Mesenchymal stem cell (in vitro differentiated cells and primary cell): ENCODE results near the gene RNU1-2.

Experiments
- DNase-seq: peaks from one replicate; pipeline ENCODE4 v3.0.0-alpha.2; 2013
- H2AFZ ChIP-seq: one replicate; pipeline ENCODE4 v1.6.1; 2013; ENCODE audit warnings: low read depth, mild to moderate bottlenecking, control low read depth, inconsistent platforms, low read length, moderate library complexity
- H2AK5ac ChIP-seq: 2 replicates; pipeline ENCODE4 v1.6.1; 2013; ENCODE audit warnings: low read length, moderate library complexity, mild to moderate bottlenecking, inconsistent platforms; ENCODE audit not compliant: severe bottlenecking
- H2BK120ac ChIP-seq: one replicate; pipeline ENCODE4 v1.6.1; 2013; ENCODE audit warnings: low read depth, mild to moderate bottlenecking, inconsistent platforms, low read length, moderate library complexity
- H2BK12ac ChIP-seq, 2 experiments: one replicate each; pipeline ENCODE4 v1.6.1; 2013; ENCODE audit warnings: inconsistent platforms in 2 of 2, low read length in 2 of 2, mild to moderate bottlenecking in 2 of 2, moderate library complexity in 2 of 2, control low read depth in 1 of 2
- H2BK15ac ChIP-seq: one replicate; pipeline ENCODE4 v1.6.1; 2013; ENCODE audit warnings: mild to moderate bottlenecking, low read depth, inconsistent platforms; ENCODE audit not compliant: poor library complexity, severe bottlenecking
- H2BK5ac ChIP-seq: 2 replicates; pipeline ENCODE4 v1.6.1; 2013; ENCODE audit warnings: low read depth, mild to moderate bottlenecking, low read length, control low read depth, inconsistent platforms; ENCODE audit not compliant: poor library complexity, severe bottlenecking
- H3K14ac ChIP-seq, 2 experiments: one replicate each; pipeline ENCODE4 v1.6.1; 2013; ENCODE audit warnings: inconsistent platforms in 2 of 2, low read length in 2 of 2, control low read depth in 1 of 2, mild to moderate bottlenecking in 1 of 2, moderate library complexity in 1 of 2
- H3K18ac ChIP-seq, 2 experiments: one replicate each; pipeline ENCODE4 v1.6.1; 2013; ENCODE audit warnings: inconsistent platforms in 2 of 2, low read length in 2 of 2, control low read depth in 1 of 2, low read depth in 1 of 2, mild to moderate bottlenecking in 1 of 2
- H3K23ac ChIP-seq, 2 experiments: one replicate each; pipeline ENCODE4 v1.6.1; 2013; ENCODE audit warnings: inconsistent platforms in 2 of 2, low read length in 2 of 2, mild to moderate bottlenecking in 2 of 2, moderate library complexity in 2 of 2, control low read depth in 1 of 2
- H3K27ac ChIP-seq: 2 replicates; pipeline ENCODE4 v1.5.1; 2013; ENCODE audit warnings: mild to moderate bottlenecking, moderate library complexity, low read length, control low read depth, inconsistent platforms; ENCODE audit not compliant: poor library complexity, severe bottlenecking
- H3K27me3 ChIP-seq, 2 experiments: 2 replicates each; pipeline versions ENCODE4 v1.6.1 to v1.7.0; 2013; ENCODE audit warnings: low read length in 2 of 2, mild to moderate bottlenecking in 2 of 2, moderate library complexity in 2 of 2, control low read depth in 1 of 2, inconsistent platforms in 1 of 2; ENCODE audit not compliant: control insufficient read depth in 1 of 2, insufficient read depth in 1 of 2
- H3K36me3 ChIP-seq, 2 experiments: 2 replicates each; pipeline versions ENCODE4 v1.6.1 to v1.7.0; 2013; ENCODE audit warnings: low read length in 2 of 2, control low read depth in 1 of 2, inconsistent platforms in 1 of 2, low read depth in 1 of 2, mild to moderate bottlenecking in 1 of 2; ENCODE audit not compliant: insufficient read depth in 2 of 2, control insufficient read depth in 1 of 2
- H3K4ac ChIP-seq, 2 experiments: one replicate each; pipeline ENCODE4 v1.6.1; 2013; ENCODE audit warnings: inconsistent platforms in 2 of 2, low read length in 2 of 2, mild to moderate bottlenecking in 2 of 2, moderate library complexity in 2 of 2, control low read depth in 1 of 2, low read depth in 1 of 2
- H3K4me1 ChIP-seq: 2 replicates; pipeline ENCODE4 v1.6.1; 2013; ENCODE audit warnings: low read depth, low read length, control low read depth; ENCODE audit not compliant: control insufficient read depth, insufficient read depth
- H3K4me2 ChIP-seq: 2 replicates; pipeline ENCODE4 v1.6.1; 2013; ENCODE audit warnings: low read length, mild to moderate bottlenecking, inconsistent platforms; ENCODE audit not compliant: poor library complexity, severe bottlenecking
- H3K4me3 ChIP-seq, 2 experiments: 2 replicates each; pipeline versions ENCODE4 v1.5.1 to v1.7.0; 2013; ENCODE audit warnings: low read length in 2 of 2, mild to moderate bottlenecking in 2 of 2, control low read depth in 1 of 2, low read depth in 1 of 2; ENCODE audit not compliant: insufficient read depth in 1 of 2
- H3K79me1 ChIP-seq: replicated peaks from 2 replicates; pipeline ENCODE4 v1.6.1; 2013; ENCODE audit warnings: mild to moderate bottlenecking, control low read depth, low read length, inconsistent platforms; ENCODE audit not compliant: poor library complexity, severe bottlenecking
- H3K9ac ChIP-seq: 2 replicates; pipeline ENCODE4 v1.7.0; 2013; ENCODE audit warnings: mild to moderate bottlenecking, low read length, moderate library complexity
- H3K9me3 ChIP-seq: 2 replicates; pipeline ENCODE4 v1.7.0; 2013; ENCODE audit warnings: mild to moderate bottlenecking, low read length; ENCODE audit not compliant: control insufficient read depth
- H4K8ac ChIP-seq: one replicate; pipeline ENCODE4 v1.6.1; 2013; ENCODE audit warnings: inconsistent platforms, mild to moderate bottlenecking, low read length, moderate library complexity
- H4K91ac ChIP-seq: one replicate; pipeline ENCODE4 v1.6.1; 2013; ENCODE audit warnings: mild to moderate bottlenecking, low read length, inconsistent platforms
- WGBS: methylation state at CpG from one replicate; pipeline ENCODE4 v1.1.7; 2013; ENCODE audit warnings: mixed read lengths; 5-methylcytosine and 5-hydroxymethylcytosine counted together

Gene RNU1-2

DNA sequence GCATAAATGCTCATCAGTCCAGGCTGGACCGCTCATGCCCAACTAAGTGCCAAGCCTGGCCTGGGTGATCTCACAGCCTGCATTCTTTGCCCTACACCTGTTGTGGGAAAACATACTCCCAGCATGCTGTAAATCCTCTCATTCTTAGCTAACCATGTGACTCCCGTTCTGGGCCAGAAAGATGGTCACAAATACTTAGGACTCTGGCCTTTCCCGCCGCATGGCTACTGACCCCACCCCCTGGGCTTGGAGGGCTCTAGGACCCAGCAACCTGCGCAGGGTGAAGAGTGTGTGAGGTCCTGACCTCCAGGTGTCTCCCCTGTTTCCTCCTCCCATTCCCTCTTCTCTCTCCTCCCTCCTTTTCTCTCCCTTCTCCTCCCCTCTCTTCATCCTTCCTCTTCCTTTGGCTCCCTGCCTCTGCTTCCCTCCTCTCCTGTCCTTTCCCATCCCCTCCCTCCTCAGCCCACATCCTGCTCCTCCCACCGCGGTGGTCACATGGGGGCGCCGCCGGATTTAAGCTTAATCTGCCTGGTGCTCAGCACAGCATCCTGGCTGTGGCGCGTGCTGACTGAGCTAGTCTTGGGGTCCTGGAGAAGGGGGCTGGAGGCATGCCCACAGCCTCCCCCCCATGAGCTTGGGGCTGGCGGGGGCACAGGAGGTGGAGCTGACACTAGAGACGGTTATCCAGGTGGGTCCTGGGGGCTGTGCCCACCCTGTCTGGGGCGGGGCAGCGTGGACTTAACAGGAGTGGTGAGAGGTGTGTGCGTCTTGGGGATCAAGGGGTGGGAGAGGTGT is 25.8 kb downstream of the RNU1-2 start, which contains the start of gene CROCC:
TSS of gene CROCC (plus strand) at position 541 of the 795 bp plus-strand sequence. CDS start at position 629, 88 bp downstream.
- no peak within 1 kb of the TSS for H2BK5ac ChIP-seq
- WGBS, result 19% methylated on average over 17 of the region's 17 CpGs
- H3K14ac ChIP-seq, result peak within 1 kb of the TSS in 1 of 2 experiments; percentile 77

DNA sequence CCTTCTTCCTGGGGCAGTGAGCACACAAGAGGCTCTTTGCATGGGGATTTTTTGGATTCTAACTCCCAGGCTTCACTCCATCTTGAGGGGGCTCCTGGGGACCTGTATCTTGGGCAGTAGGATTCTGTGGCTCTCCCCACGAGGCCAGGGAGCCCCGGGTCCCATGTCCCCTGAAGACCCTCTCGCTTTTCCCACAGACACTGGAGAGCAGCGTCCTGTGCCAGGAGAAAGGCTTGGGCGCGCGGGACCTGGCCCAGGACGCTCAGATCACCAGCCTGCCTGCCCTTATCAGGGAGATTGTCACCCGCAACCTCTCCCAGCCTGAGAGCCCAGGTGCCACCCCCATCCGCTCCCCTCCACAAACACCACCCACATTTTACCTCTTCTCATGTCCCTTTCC is 26.7 kb downstream of the RNU1-2 start:
- no peak overlapping the region for H4K91ac ChIP-seq

More for the DNA sequence above, 25.8 kb downstream of the RNU1-2 start, which contains the start of gene CROCC:
- Histone ChIP-seq H3K36me3 (peaks cover 0 to 11% of the 10 kb centered on the region in 2 experiments), H3K18ac (peak within 1 kb of the TSS in 1 of 2 experiments; percentile 78), H3K9me3 (no peaks in the 10 kb centered on the region), H3K27me3 (peaks cover 0 to 23% of the 10 kb centered on the region in 2 experiments), H3K23ac (peak within 1 kb of the TSS in 1 of 2 experiments; percentile 64), H2BK120ac (no peak within 1 kb of the TSS), H3K4me1 (peaks cover 19% of the 10 kb centered on the region), H2AFZ (peak within 1 kb of the TSS; percentile 62), H4K91ac (no peak within 1 kb of the TSS), H3K4me3 (no peak within 1 kb of the TSS), H3K27ac (no peak within 1 kb of the TSS), H3K4ac (peak within 1 kb of the TSS in 1 of 2 experiments; percentile 61), H3K9ac (no peak within 1 kb of the TSS), H2AK5ac (no peak within 1 kb of the TSS), H2BK15ac (peak within 1 kb of the TSS; percentile 54), H3K79me1 (peaks cover 22% of the 10 kb centered on the region), H4K8ac (peak within 1 kb of the TSS; percentile 71), H3K4me2 (peak within 1 kb of the TSS; percentile 49), H2BK12ac (peak within 1 kb of the TSS in 1 of 2 experiments; percentile 47)
- DNase-seq, result peak; percentile 37

DNA sequence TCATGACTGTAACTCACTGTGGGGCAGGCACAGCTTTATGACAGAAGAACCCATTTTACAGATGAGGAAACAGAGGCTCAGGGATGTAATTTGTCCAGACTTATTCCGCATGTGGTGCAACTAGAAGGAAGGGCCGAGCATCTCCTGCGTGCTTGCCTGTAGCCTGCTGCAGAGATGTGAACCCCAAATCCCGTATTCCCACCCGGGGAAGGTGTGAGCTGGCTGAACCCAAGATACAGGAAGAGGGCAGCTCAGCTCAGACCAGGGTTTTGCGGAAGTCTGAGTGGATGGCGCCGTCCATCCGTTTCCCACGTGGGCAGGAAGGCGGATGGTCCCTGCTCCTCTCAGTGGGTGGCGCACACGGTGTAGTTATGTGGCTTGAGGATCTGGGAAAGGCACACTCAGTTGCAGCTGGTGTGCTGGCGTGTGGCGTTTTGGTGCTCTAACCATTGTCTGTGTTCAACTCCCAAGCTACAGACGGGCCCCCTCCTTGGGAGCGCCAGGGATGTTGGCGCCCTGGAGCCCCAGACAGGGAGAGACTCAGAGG is 27.2 kb downstream of the RNU1-2 start:
- H2BK12ac ChIP-seq, result no peak overlapping the region
- no peak overlapping the region for H2AK5ac ChIP-seq
- no peak overlapping the region for H3K4ac ChIP-seq
- H3K4me3 ChIP-seq, result no peak overlapping the region
- no peak overlapping the region for H2BK120ac ChIP-seq
- no peak overlapping the region for H3K23ac ChIP-seq
- no peak overlapping the region for H3K18ac ChIP-seq
- H3K79me1 ChIP-seq, result peaks cover 22% of the 10 kb centered on the region
- H3K27me3 ChIP-seq, result peaks cover 0 to 23% of the 10 kb centered on the region in 2 experiments
- H2BK15ac ChIP-seq, result no peak overlapping the region
- H3K4me2 ChIP-seq, result no peak overlapping the region
- H4K91ac ChIP-seq, result no peak overlapping the region
- H3K9me3 ChIP-seq, result no peaks in the 10 kb centered on the region
- 92% methylated on average over 18 of the region's 18 CpGs for WGBS
- peaks cover 0 to 13% of the 10 kb centered on the region in 2 experiments for H3K36me3 ChIP-seq
- peaks cover 20% of the 10 kb centered on the region for H3K4me1 ChIP-seq
- no peak overlapping the region for H3K9ac ChIP-seq
- H2AFZ ChIP-seq, result no peak overlapping the region
- DNase-seq, result no peak
- H3K14ac ChIP-seq, result peak overlapping the region in 1 of 2 experiments; percentile 8
- no peak overlapping the region for H3K27ac ChIP-seq
- no peak overlapping the region for H4K8ac ChIP-seq
- H2BK5ac ChIP-seq, result no peak overlapping the region

More for the DNA sequence above, 26.7 kb downstream of the RNU1-2 start:
- WGBS, result 96% methylated on average over 10 of the region's 10 CpGs
- Histone ChIP-seq H3K18ac (no peak overlapping the region), H3K4me1 (peaks cover 20% of the 10 kb centered on the region), H4K8ac (no peak overlapping the region), H2BK12ac (no peak overlapping the region), H2AK5ac (no peak overlapping the region), H3K36me3 (peaks cover 0 to 11% of the 10 kb centered on the region in 2 experiments), H3K4ac (no peak overlapping the region), H3K27ac (no peak overlapping the region), H3K4me2 (no peak overlapping the region), H2AFZ (no peak overlapping the region), H3K27me3 (peaks cover 0 to 23% of the 10 kb centered on the region in 2 experiments), H3K9me3 (no peaks in the 10 kb centered on the region), H2BK5ac (no peak overlapping the region), H3K14ac (no peak overlapping the region), H3K79me1 (peaks cover 22% of the 10 kb centered on the region), H3K23ac (no peak overlapping the region), H3K9ac (no peak overlapping the region), H2BK120ac (no peak overlapping the region), H2BK15ac (no peak overlapping the region), H3K4me3 (no peak overlapping the region)
- DNase-seq, result no peak
